NB4 (cell line): ENCODE results near the gene FLRT1.
"Not testable (repeated sequence)": the region's sequence is repeated elsewhere in the genome, so short reads cannot be mapped to it uniquely, and the experiment has no call there.

ENCODE experiments used
- DNase-seq: peaks from one replicate; pipeline ENCODE4 v3.0.0; 2010; ENCODE audit warnings: low read depth
- H3K4me3 ChIP-seq: one replicate; pipeline ENCODE4 v1.5.1; 2011; ENCODE audit warnings: mild to moderate bottlenecking, low read depth, low read length, moderate library complexity
- CTCF ChIP-seq: IDR thresholded peaks from one replicate; pipeline ENCODE4 v1.5.1; 2012; ENCODE audit warnings: low read depth, low read length
- MAX ChIP-seq: IDR thresholded peaks from 2 replicates; pipeline ENCODE4 v1.6.1; 2011; ENCODE audit warnings: low read depth, low read length
- MYC ChIP-seq: IDR thresholded peaks from 2 replicates; pipeline ENCODE4 v1.6.1; 2011; ENCODE audit warnings: low read depth, low read length
- POLR2A ChIP-seq: IDR thresholded peaks from 2 replicates; pipeline ENCODE4 v1.6.1; 2011; ENCODE audit warnings: mild to moderate bottlenecking; ENCODE audit not compliant: insufficient read length; ENCODE audit errors: extremely low read depth

The FLRT1 gene

GRCh38 chr11:64044730-64045393, 9.1 kb downstream of the FLRT1 start:
- peak; percentile 37 for DNase-seq
- no peak for TF ChIP-seq POLR2A
- no peak for TF ChIP-seq CTCF
- TF ChIP-seq MAX, result 0 out of 2 replicates have a peak, but pooled peaks have one; percentile 33
- no peak for TF ChIP-seq MYC
- H3K4me3 ChIP-seq, result no peak overlapping the region

- no peak overlapping the region for H3K4me3 ChIP-seq
- TF ChIP-seq MYC (no peak), MAX (no peak), POLR2A (no peak), CTCF (no peak)
- DNase-seq, result no peak
These were observed 10.0 kb downstream of the FLRT1 start for GRCh38 chr11:64045700-64046099.

- not testable (repeated sequence) for DNase-seq, H3K4me3 ChIP-seq
These were observed 11.6 kb downstream of the FLRT1 start for GRCh38 chr11:64047373-64047772.

GRCh38 chr11:64048042-64048854, 12.5 kb downstream of the FLRT1 start:
- H3K4me3 ChIP-seq, result no peak overlapping the region
- no peak for DNase-seq
- TF ChIP-seq CTCF (no peak), MAX (no peak), POLR2A (no peak), MYC (no peak)

GRCh38 chr11:64049509-64049908, 13.8 kb downstream of the FLRT1 start:
- TF ChIP-seq MAX, result no peak
- no peak for TF ChIP-seq CTCF
- TF ChIP-seq POLR2A, result no peak
- no peak for TF ChIP-seq MYC

GRCh38 chr11:64051297-64051696, 15.6 kb downstream of the FLRT1 start:
- TF ChIP-seq CTCF (no peak), MYC (no peak), MAX (no peak), POLR2A (no peak)
- no peak for DNase-seq
- no peak overlapping the region for H3K4me3 ChIP-seq

More at GRCh38 chr11:64049509-64049908, 13.8 kb downstream of the FLRT1 start:
- no peak for DNase-seq
- H3K4me3 ChIP-seq, result no peak overlapping the region
